PC-3 (cell line): ENCODE measurements around the gene CIC.
A peak's percentile ranks its signal among the peaks of the same experiment; 100 is the strongest.

Source experiments
- EZH2 ChIP-seq: fragments of 300-600 bp; sonication (generic); IDR thresholded peaks from one replicate; pipeline ENCODE4 v1.6.1; 2017; ENCODE audit warnings: antibody characterized with exemption, mild to moderate bottlenecking, low read length; ENCODE audit not compliant: unreplicated experiment
- EZH2phosphoT487 ChIP-seq: fragments of 300-600 bp; sonication (generic); IDR thresholded peaks from 2 replicates; pipeline ENCODE4 v1.6.1; 2018; ENCODE audit warnings: mild to moderate bottlenecking, antibody characterized with exemption, low read length, borderline replicate concordance
- TF ChIP-seq, protein P1 (sequence below): fragments of 300-600 bp; sonication (generic); conservative IDR thresholded peaks from 2 replicates; pipeline ENCODE4 v1.5.1; 2017; ENCODE audit warnings: antibody characterized with exemption, low read depth, mild to moderate bottlenecking, low read length

DNA sequence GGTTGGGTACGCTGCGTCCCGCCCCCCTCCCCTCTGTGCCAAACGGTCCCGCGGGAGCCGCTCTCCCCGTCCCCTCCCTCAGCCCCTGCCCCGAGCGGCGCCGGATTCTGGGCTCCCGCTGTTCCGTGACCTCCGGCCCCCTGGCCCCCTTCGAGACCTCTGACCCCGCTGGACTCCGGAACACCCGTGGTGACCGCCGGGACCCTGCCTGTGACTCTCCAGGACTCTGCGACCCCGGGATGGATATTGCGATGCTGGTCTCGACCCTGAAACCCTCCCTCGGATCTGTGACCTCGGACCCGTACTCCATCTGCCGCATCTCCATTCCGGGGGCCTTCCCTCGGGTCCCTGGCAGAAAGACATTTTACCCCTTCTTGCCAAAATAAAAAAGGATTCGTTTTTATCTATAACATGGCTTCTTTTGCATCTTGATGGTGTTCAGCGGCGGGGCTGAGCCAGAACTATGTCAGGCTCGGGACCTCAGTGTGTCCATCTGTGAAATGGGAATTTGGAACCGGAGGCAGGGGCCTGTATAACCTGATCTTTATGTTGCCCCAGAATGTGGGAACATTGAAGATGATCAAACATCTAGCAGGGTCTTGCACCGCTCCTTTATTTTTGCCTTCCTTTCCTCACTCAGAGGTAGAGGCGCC is 55.7 kb downstream of the CIC start:
- TF ChIP-seq, protein P1, sequence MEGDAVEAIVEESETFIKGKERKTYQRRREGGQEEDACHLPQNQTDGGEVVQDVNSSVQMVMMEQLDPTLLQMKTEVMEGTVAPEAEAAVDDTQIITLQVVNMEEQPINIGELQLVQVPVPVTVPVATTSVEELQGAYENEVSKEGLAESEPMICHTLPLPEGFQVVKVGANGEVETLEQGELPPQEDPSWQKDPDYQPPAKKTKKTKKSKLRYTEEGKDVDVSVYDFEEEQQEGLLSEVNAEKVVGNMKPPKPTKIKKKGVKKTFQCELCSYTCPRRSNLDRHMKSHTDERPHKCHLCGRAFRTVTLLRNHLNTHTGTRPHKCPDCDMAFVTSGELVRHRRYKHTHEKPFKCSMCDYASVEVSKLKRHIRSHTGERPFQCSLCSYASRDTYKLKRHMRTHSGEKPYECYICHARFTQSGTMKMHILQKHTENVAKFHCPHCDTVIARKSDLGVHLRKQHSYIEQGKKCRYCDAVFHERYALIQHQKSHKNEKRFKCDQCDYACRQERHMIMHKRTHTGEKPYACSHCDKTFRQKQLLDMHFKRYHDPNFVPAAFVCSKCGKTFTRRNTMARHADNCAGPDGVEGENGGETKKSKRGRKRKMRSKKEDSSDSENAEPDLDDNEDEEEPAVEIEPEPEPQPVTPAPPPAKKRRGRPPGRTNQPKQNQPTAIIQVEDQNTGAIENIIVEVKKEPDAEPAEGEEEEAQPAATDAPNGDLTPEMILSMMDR = peak; percentile 85; the same call in 1 of the 2 replicates
- no peak for TF ChIP-seq EZH2
- TF ChIP-seq EZH2phosphoT487 = no peak
